GM19455 (cell line): Measurements from ENCODE around the gene ZNF223.
A peak's percentile ranks its signal among the peaks of the same experiment; 100 is the strongest.

Experiments
- ATAC-seq: cut with Tn5 transposase; IDR thresholded peaks from one replicate; pipeline ENCODE4 v1.9.1; 2021; ENCODE audit not compliant: unreplicated experiment

ZNF223 gene

DNA sequence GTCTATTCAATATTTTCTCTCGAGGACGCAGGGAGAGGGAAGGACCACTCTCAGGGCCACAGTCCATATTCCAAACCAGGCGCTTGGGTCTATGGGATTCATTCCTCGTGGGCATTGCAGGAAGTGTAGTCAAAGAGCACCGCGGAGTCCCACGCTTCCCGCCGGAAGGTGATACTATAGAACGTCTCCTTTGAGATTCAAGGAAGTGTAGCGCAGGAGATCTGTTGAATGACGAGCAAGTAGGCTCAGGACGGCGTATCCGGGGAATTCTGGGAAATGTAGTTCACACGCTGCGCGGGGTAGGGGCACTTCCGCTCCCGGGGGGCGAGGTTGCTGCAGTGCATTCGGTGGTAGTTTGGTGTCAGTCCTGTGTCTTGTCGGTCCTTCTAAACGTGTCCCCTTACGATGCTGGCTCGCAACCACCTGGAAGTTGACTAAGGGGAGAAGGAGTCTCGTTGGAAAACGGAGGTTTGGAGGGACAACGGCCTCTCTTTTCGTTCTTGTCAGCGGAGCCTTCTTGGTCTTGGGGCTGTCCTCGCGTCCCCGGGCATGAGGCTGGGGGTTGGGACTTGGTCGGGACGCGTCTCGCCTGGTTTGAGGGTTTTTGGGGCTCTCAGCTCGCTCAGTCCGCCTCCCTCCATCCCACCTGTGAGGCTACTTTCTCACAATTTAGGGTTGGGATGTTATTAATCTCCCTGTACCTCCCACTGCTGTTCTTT is 20.1 kb downstream of the ZNF223 start, which contains the start of gene ZNF284:
Gene ZNF284 (plus strand): TSS at position 336 of the 719 bp plus-strand sequence. CDS start 4,231 bp downstream, outside the sequence.
- peak; percentile 80 for ATAC-seq

DNA sequence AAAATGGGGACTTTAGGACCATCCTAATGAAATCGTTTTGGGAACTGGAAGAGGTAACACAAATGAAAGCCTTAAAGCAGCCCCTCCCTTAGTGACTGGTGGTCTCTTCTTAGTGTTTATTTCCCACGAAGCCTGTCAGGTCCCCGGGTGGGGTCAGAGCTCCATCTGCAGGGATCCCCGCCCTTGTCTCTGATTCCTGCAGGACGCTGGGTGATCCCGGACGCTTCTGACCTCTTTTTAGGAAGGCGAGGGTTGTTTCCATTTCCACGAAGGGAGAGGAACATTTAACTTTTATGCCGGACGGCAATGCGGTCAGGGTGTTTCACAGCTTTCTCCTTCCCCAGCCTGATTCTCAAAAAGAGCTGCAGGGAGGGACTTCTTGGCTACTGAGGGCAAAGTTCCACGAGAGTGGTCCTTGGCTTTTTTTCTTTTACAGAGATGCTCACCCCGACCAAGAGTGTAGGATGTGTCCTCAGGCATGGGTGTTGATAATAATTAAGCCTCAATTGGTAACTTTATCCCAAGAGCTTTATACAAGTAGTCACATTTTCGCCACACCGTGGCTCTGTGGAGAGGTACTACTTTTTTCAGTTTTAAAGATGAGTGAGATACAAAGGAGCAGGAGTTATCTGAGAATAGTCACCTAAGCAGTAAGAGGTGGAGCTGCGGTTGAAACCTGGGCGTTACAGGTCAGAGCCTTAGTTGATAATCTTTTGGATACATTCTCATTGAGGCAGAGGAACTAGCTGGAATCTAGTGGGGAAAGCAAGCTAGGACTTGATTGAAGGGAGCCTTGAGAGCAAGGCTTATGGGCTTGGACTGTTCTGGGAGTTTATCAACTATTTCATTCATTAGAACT is 20.9 kb downstream of the ZNF223 start:
- ATAC-seq: no peak

DNA sequence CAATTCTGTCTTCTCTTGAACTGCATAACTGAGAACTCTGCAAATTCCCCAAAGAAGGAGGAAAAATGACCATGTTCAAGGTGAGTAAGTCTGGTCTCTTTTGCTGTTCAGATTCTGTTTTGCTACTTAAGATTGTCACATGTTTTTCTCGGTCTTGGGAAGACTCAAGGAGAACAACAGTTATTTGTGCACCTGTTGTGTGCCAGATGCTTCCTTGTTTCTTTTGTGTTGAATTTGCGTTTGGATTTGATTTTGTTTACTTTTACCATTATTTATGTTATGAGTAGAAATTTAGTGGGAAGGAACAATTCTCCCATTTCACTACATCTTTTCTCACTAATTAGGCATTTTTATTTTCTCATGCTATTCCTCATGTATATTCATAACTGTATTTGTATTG is 24.5 kb downstream of the ZNF223 start:
- ATAC-seq: no peak

DNA sequence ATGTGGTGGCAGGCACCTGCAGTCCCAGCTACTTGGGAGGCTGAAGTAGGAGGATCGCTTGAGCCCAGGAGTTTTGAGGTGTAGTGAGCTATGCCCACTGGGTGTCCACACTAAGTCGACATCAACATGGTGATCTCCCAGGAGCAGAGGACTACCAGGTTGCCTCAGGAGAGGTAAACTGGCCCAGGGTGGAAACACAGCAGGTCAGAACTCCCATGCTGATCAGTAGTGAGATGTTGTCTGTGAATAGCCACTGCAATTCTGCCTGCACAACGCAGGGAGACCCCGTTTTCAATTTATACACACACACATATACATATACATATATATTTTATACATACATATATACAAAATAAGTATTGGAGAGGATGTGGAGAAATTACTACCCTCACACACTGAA is 40.3 kb downstream of the ZNF223 start:
- no peak for ATAC-seq

GRCh38 chr19:44093931-44094765 is 42.3 kb downstream of the ZNF223 start, which contains the start of gene ZNF224:
ZNF224 (plus strand) TSS chr19:44094361; CDS start chr19:44097874, 3,513 bp downstream.
- ATAC-seq: peak; percentile 79

DNA sequence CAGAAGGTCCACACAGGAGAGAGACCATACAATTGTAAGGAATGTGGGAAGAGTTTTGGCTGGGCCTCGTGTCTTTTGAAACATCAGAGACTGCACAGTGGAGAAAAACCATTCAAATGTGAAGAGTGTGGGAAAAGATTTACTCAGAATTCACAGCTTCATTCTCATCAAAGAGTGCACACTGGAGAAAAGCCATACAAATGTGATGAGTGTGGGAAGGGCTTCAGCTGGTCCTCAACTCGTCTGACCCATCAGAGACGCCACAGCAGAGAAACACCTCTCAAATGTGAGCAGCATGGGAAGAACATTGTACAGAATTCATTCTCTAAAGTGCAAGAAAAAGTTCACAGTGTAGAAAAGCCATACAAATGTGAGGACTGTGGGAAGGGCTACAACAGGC is 55.9 kb downstream of the ZNF223 start:
- no peak for ATAC-seq

DNA sequence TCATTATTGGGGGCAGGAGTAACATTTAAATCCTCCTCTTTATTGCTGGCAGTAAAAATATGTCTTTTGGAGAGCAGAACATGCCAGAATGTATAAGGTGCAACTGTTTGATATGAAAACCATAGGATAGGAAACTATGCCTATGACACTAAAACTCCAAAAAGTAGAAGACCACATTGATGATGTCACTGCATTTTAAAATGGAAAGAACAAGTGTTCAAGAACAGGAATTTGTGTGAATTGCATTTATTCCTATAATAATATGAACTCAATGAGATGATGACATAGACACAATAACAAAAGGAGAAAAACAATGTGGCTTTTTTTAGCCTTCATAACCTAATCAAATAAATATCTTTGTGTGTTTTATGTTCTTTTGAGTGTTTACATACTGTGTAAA is 57.6 kb downstream of the ZNF223 start:
- no peak for ATAC-seq

GRCh38 chr19:44111910-44112463 is 60.2 kb downstream of the ZNF223 start:
- ATAC-seq: no peak

DNA sequence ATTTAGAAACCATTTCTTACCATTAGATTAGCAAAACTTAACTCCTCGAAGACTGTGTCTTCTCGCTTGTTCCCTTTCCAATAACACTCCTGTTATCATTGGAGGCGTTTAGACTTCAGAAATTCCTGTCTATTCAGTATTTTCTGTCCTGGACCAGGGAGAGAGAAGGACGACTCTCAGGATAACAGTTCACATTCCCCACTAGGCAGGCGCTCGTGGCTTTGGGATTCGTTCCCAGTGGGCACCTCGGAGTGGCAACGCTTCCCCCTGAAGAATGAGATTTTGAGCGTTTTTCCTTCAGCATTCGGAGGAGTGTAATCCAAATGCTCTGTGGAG is 60.9 kb downstream of the ZNF223 start:
- no peak for ATAC-seq

GRCh38 chr19:44113138-44113783 is 61.4 kb downstream of the ZNF223 start, which contains the start of gene ZNF225:
ZNF225 (plus strand) TSS chr19:44113399; CDS start chr19:44115828, 2,429 bp downstream.
- peak; percentile 94 for ATAC-seq

- ATAC-seq: peak; percentile 6
Observed at GRCh38 chr19:44113784-44114390, 62.1 kb downstream of the ZNF223 start.
